Activated CD4-positive, alpha-beta T cell treated with anti-CD3 and anti-CD28 coated beads, Interleukin-2, amount 10 ng/mL, durations not matched to agents 24 days and 14 days (primary cell): Measurements from ENCODE around the gene ZNF41. TPM values are rescaled to one million over a fixed set of nuclear protein-coding genes. Genes with fewer than 3 reads are reported as not detected.
"Not testable (repeated sequence)": the region's sequence is repeated elsewhere in the genome, so short reads cannot be mapped to it uniquely, and the experiment has no call there.

Experiments
- DNase-seq: peaks from one replicate; pipeline ENCODE4 v3.0.0; 2022
- H3K27ac Mint-ChIP-seq: one replicate; pipeline ENCODE4 v1.8.0; 2022; ENCODE audit warnings: mild to moderate bottlenecking, mixed read lengths
- H3K27me3 Mint-ChIP-seq: one replicate; pipeline ENCODE4 v1.8.0; 2022; ENCODE audit warnings: mixed read lengths
- H3K36me3 Mint-ChIP-seq: one replicate; pipeline ENCODE4 v1.8.0; 2022; ENCODE audit warnings: low read depth, mild to moderate bottlenecking, mixed read lengths
- H3K4me1 Mint-ChIP-seq: one replicate; pipeline ENCODE4 v1.8.0; 2021; ENCODE audit warnings: mixed read lengths
- H3K4me3 Mint-ChIP-seq: one replicate; pipeline ENCODE4 v1.8.0; 2022; ENCODE audit warnings: mild to moderate bottlenecking, moderate library complexity, mixed read lengths
- H3K9me3 Mint-ChIP-seq: one replicate; pipeline ENCODE4 v1.8.0; 2021; ENCODE audit warnings: mixed read lengths
- intact Hi-C: fragments of 100-400 bp; cut with micrococcal nuclease; formaldehyde crosslinking; loops from one replicate; pipeline ENCODE4 v1.15.1; 2023
- total RNA-seq: library from RNA; stranded (reverse); gene quantifications from 2 replicates; pipeline ENCODE4 v1.2.3, GENCODE V29; 2022

The ZNF41 gene
- total RNA-seq = 10.0 and 10.5 TPM in 2 replicates

DNA sequence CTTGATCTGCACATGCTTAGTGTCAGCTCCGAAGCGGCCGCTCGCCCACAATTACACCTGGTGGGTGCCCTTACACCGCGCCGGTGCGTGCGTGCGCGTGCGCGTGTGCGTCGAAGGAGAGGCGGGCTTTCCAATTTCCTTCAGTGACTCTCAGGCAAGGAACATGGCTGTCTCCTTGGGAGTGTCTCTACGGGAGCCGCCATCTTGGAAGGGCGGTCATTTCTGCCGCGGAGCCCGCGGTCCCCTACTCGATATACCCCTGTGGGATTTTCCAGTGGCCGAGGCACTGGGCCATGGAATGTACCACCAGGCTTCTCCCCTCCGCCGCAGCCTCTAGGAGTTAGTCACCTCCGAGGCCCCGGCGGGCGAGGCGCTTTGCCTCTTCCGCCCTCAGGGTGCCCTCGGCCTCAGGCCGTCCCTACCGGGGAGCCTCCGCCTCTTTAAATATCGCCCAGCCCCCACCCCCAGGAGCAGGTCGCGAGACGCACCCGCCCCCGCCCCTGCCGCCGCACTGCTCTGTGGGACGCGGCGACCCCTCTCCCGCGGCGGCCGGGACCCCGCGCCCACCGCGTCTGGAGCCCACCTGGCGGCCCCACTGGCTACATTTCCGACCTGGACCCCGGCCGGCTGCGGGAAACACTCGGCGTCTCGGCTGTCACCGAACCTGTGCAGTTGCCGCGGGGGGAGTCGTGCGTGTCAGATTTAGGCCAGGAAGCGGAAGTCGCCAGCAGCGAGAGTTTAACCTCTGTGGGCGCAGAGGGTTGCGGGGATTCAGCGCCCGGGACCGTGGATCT is at the start of gene ZNF41:
Gene ZNF41 (minus strand): TSS at position 711 of the 794 bp plus-strand sequence. CDS start 15,741 bp downstream, outside the sequence.
- no peaks in the 10 kb centered on the region for H3K9me3 Mint-ChIP-seq
- H3K4me1 Mint-ChIP-seq = peaks cover 17% of the 10 kb centered on the region
- intact Hi-C loops = loop anchor here (1.0 to 5.0 kb wide), 6 partner anchors 40 to 338 kb away; partner anchors contain the start of genes ARAF, ELK1, NDUFB11 and RBM10
- peak within 1 kb of the TSS; percentile 97 for H3K4me3 Mint-ChIP-seq
- H3K36me3 Mint-ChIP-seq = peaks cover 7% of the 10 kb centered on the region
- peak; percentile 90 for DNase-seq
- H3K27ac Mint-ChIP-seq = peak within 1 kb of the TSS; percentile 90
- H3K27me3 Mint-ChIP-seq = no peaks in the 10 kb centered on the region

DNA sequence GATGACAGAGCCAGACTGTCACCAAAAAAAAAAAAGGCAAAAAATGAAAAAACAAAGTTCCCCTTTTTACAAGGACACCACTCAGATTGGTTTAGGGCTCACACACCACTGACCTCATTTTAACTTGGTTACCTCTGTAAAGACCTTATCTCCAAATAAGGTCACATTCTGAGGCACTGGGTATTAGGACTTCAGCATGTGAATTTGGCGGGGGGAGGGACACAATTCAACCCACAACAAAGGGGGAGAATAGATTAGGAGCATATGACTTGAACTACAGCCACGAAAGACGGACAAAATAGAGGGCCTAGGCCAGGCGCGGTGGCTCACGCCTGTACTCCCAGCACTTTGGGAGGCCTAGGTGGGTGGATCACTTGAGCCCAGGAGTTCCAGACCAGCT is 47.0 kb upstream of the ZNF41 start:
- H3K4me3 Mint-ChIP-seq = no peak overlapping the region
- intact Hi-C loops = no loop called here
- H3K27me3 Mint-ChIP-seq = no peaks in the 10 kb centered on the region
- no peaks in the 10 kb centered on the region for H3K36me3 Mint-ChIP-seq
- H3K9me3 Mint-ChIP-seq = no peaks in the 10 kb centered on the region
- H3K4me1 Mint-ChIP-seq = peaks cover 1% of the 10 kb centered on the region
- DNase-seq = no peak
- H3K27ac Mint-ChIP-seq = no peak overlapping the region

DNA sequence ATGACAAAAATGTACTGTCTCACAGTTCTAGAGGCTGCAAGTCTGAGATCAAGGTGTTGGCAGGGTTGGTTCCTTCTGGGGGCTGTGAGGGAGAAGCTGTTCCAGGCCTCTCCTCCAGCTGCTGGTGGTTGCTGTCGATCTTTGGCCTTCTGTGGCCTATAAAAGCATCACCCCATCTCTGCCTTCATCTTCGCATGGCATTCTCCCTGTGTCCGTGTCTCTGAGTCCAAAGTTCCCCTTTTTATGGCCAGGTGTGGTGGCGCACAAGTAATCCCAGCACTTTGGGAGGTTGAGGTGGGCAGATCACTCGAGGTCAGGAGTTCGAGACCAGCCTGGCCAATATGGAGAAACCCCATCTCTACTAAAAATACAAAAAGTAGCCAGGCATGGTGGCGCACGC is 46.5 kb upstream of the ZNF41 start:
- H3K36me3 Mint-ChIP-seq = no peaks in the 10 kb centered on the region
- no peak overlapping the region for H3K27ac Mint-ChIP-seq
- H3K27me3 Mint-ChIP-seq = no peaks in the 10 kb centered on the region
- intact Hi-C loops = no loop called here
- H3K4me1 Mint-ChIP-seq = peaks cover 1% of the 10 kb centered on the region
- DNase-seq = no peak
- H3K9me3 Mint-ChIP-seq = no peaks in the 10 kb centered on the region
- H3K4me3 Mint-ChIP-seq = no peak overlapping the region

DNA sequence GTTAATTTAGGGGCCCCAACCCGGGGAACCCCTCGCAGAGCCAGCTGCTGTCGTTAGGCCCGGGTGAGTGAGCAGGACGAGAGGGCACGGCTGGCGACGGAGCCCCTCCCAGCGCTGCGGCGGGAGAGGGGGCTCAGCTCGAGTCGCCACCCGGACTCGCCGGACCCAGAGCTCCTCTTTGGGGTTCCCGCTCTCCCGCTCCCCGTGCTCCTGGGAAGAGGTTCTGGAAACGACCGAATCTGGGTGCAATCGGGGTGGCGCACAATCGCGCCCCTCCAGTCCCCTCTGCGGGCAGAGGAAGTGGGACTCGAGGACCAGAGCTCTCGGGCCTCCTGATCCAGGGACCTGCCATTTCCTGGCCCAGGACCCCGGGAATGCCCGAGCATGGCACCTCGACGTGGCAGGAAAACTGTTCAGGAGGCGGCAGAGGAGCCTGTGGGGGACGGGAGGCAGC is 40.7 kb upstream of the ZNF41 start:
- Mint-ChIP-seq H3K27me3 (no peaks in the 10 kb centered on the region), H3K4me1 (peaks cover 2% of the 10 kb centered on the region), H3K36me3 (no peaks in the 10 kb centered on the region), H3K4me3 (peak overlapping the region; percentile 77), H3K27ac (no peak overlapping the region), H3K9me3 (no peaks in the 10 kb centered on the region)
- DNase-seq = peak; percentile 53
- intact Hi-C loops = loop anchor here (1.0 to 5.0 kb wide), 4 partner anchors 41 to 330 kb away; partner anchors contain the start of genes UBA1 and ZNF41

DNA sequence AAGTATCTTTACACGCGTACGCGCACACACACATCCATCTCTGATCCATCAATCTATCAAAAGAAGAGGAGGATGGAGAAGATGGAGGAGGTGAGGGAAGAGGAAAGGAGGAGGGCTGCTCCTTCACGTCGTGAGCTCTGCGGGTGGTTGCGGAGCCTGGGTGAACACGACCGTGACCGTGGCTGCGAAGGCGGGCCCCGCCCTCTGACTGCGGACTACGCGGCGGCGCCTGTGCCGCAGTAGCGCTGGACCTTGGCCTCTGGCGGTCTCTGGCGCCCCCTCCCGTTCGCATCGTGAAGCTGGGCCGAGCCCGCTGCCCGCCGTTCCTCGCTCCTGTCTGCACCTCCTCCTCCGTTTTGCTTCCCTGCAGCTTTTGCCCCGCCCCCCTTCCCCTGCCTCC is 40.3 kb upstream of the ZNF41 start:
- peak; percentile 94 for DNase-seq
- Mint-ChIP-seq H3K9me3 (no peaks in the 10 kb centered on the region), H3K4me1 (peaks cover 2% of the 10 kb centered on the region), H3K36me3 (no peaks in the 10 kb centered on the region), H3K4me3 (peak overlapping the region; percentile 77), H3K27ac (no peak overlapping the region), H3K27me3 (no peaks in the 10 kb centered on the region)
- intact Hi-C loops = loop anchor here (1.0 to 5.0 kb wide), 4 partner anchors 41 to 330 kb away; partner anchors contain the start of genes UBA1 and ZNF41

DNA sequence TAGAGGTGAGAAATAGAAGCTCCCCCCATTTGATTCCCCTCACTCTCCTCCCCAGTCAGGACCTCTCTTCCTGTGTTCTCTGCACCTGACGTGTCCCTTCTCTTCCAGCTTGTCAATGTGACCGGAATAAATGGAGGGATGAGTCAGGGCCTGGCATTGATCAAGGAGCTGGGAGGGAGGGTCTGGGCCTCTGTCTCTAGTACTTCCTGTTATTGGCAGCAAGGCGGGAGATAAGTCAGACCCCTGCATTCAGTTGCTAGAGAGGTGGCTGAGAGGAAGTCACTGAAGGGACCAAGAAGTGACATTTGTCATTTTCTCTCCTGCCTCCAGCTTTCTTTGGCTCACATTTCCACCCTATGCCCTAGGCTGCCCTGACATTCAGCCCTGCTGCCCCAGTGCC is 35.1 kb upstream of the ZNF41 start:
- Mint-ChIP-seq H3K27me3 (peaks cover 5% of the 10 kb centered on the region), H3K27ac (no peak overlapping the region), H3K36me3 (no peaks in the 10 kb centered on the region), H3K9me3 (no peaks in the 10 kb centered on the region), H3K4me3 (no peak overlapping the region), H3K4me1 (peaks cover 13% of the 10 kb centered on the region)
- intact Hi-C loops = no loop called here
- no peak for DNase-seq

DNA sequence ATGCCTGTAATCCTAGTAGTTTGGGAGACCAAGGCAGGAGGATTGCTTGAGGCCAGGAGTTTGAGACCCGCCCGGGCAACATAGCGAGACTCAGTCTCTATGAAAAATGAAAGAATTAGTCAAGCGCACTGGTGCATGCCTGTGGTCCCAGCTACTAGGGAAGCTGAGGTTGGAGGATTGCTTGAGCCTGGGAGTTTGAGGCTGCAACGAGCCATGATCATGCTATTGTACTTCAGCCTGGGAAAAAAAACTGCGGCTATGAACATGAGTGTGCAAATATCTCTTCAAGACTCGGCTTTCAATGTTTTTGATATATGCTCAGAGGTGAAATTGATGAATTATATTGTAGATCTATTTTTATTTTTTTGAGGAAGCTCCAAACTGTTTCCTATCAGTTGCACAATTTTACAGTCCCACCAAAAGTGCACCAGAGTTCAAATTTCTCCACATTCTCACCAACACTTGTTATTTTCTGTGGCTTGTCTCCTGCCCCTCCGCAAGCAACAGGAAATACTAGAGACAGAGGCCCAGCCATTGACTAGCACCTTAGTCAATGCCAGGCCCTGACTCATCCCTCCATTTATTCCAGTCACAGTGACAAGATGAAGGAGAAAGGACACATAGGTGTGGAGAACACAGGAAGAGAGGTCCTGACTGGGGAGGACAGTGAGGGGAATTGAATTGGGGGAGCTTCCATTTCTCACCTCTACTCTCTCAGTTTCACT is 33.1 kb upstream of the ZNF41 start:
- Mint-ChIP-seq H3K27ac (no peak overlapping the region), H3K36me3 (no peaks in the 10 kb centered on the region), H3K27me3 (peaks cover 7% of the 10 kb centered on the region), H3K4me1 (peaks cover 12% of the 10 kb centered on the region), H3K4me3 (no peak overlapping the region), H3K9me3 (no peaks in the 10 kb centered on the region)
- DNase-seq = no peak
- intact Hi-C loops = no loop called here

GRCh38 chrX:47514533-47515235 is 31.7 kb upstream of the ZNF41 start:
- no peak for DNase-seq
- Mint-ChIP-seq H3K27ac (no peak overlapping the region), H3K4me3 (no peak overlapping the region), H3K27me3 (peaks cover 7% of the 10 kb centered on the region), H3K9me3 (no peaks in the 10 kb centered on the region), H3K36me3 (no peaks in the 10 kb centered on the region), H3K4me1 (peaks cover 12% of the 10 kb centered on the region)
- intact Hi-C loops = no loop called here

DNA sequence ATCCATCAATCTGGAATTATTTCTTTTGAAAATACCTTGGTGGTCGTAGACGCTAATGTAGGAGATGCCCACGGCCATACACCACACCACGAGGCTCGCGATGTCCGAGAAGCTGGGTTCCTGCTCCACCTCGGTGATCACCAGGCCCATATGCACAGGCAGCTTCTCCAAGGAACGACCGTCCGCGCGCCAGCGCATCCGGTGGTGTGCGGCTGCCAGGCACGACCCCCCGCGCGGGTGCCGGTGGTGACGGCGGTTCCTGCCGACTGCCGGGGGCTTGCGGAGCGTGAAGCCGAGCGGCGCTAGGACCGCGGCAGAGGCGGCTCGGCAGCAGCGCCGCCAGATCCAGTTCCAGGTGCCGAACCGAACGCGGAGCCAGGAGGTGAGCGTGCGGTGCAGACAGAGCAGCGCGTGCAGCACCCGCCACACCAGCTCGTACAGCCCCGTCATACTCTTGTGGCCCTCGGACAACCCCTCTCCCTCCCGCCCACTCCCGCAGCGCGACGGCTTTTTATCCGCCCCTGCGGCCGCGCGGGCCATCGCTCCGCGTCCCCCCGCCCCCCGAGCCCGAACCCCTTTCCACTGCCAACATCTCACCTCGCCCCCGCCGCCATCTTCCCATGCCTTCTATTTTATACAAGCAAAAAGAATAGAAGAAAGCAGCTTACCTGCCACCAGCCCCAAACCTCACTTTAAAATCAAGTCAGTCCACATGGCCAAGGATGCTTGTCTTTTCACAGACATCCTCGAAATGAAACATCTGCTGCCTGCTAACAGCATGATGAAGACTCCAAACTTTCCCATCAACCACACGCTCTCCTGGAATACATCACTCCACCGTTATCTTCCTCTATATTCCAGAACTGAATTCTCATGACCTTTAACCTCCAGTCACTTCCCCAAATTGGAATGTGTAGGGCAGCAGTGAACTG is 30.3 kb upstream of the ZNF41 start:
- intact Hi-C loops, H3K36me3 Mint-ChIP-seq, H3K9me3 Mint-ChIP-seq, H3K27me3 Mint-ChIP-seq: not testable (repeated sequence)
- Mint-ChIP-seq H3K4me3 (peak overlapping the region; percentile 77), H3K27ac (peak overlapping the region; percentile 79), H3K4me1 (peaks cover 12% of the 10 kb centered on the region)
- peak; percentile 53 for DNase-seq

- Mint-ChIP-seq H3K4me3 (peak overlapping the region; percentile 54), H3K4me1 (peaks cover 12% of the 10 kb centered on the region)
- not testable (repeated sequence) for H3K9me3 Mint-ChIP-seq
Observed at GRCh38 chrX:47512383-47512782, 29.4 kb upstream of the ZNF41 start.

DNA sequence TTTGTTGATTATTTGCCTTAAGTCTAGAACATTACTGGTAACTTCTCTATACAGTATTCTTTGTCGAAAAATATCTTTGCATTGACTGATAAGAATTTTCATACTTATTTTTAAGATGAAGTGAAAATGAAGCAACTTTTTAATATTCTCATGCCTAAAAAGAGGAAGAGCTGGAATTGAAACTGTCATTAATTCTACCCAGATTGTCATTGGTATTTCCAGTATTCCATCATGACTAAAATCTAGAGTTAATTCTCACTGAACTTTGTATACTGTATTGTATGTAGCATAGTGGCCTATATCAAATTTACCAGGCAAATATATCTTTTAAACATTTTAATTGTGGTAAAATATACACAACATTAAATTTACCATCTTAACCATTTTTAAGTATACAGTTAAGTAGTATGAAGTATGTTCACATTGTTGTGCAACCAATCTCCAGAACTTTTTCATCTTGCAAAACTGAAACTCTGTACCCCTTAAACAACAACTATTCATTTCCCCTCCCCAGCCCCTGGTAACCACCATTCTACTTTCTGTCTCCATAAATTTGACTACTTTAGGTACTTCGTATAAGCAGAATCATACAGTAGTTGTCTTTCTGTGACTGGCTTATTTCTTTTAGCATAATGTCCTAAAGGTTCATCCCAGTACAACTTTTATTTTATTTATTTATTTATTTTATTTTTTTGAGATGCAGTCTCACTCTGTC is 24.3 kb upstream of the ZNF41 start:
- Mint-ChIP-seq H3K9me3 (no peaks in the 10 kb centered on the region), H3K27me3 (no peaks in the 10 kb centered on the region), H3K4me3 (no peak overlapping the region), H3K27ac (no peak overlapping the region), H3K4me1 (no peaks in the 10 kb centered on the region), H3K36me3 (no peaks in the 10 kb centered on the region)
- no peak for DNase-seq
- intact Hi-C loops = no loop called here

More at GRCh38 chrX:47512383-47512782, 29.4 kb upstream of the ZNF41 start:
- intact Hi-C loops, DNase-seq, H3K36me3 Mint-ChIP-seq, H3K27ac Mint-ChIP-seq, H3K27me3 Mint-ChIP-seq: not testable (repeated sequence)

DNA sequence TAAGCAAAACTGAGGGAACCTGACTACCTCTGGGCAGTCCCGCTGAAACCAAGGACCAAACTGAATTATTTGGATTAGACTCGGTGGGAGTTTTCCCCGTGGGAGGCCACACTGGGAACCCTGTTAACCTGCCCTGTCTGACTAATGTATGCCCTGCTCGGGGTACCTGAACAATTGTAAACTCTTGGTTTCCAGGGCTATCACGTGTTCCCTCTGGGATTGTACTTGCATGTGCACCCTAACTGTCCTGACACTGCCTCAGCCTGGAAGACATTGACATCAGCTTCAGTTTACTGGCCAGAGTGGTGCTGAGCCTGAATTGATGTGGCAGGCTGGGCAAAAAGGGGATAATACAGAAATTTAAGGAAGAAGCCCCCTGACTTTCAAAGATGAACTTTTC is 20.1 kb upstream of the ZNF41 start:
- intact Hi-C loops = no loop called here
- H3K36me3 Mint-ChIP-seq = no peaks in the 10 kb centered on the region
- no peak overlapping the region for H3K27ac Mint-ChIP-seq
- H3K9me3 Mint-ChIP-seq = no peaks in the 10 kb centered on the region
- DNase-seq = no peak
- no peak overlapping the region for H3K4me3 Mint-ChIP-seq
- no peaks in the 10 kb centered on the region for H3K4me1 Mint-ChIP-seq
- H3K27me3 Mint-ChIP-seq = no peaks in the 10 kb centered on the region
